Cerebellar cortex (tissue), 1 donor: ENCODE data around the gene F11R.
"Not testable (repeated sequence)": the region's sequence is repeated elsewhere in the genome, so short reads cannot be mapped to it uniquely, and the experiment has no call there.

Source experiments
- DNase-seq: peaks from one replicate; pipeline ENCODE4 v3.0.0-alpha.2; 2015; ENCODE audit warnings: low spot score

F11R gene

GRCh38 chr1:161044535-161044907 lies 23.6 kb upstream of the F11R start:
- DNase-seq = no peak

GRCh38 chr1:161039546-161039945 lies 18.6 kb upstream of the F11R start:
- no peak for DNase-seq

- DNase-seq = no peak
These were observed 18.2 kb upstream of the F11R start for GRCh38 chr1:161039154-161039545.

GRCh38 chr1:161038523-161039153 lies 17.7 kb upstream of the F11R start, which contains the start of gene TSTD1:
TSS of gene TSTD1 (minus strand) at chr1:161038964. CDS start at chr1:161038889, 75 bp downstream.
- no peak for DNase-seq

- DNase-seq = no peak
These were observed 16.9 kb upstream of the F11R start for GRCh38 chr1:161037661-161038522.

- DNase-seq = no peak
These were observed 12.8 kb upstream of the F11R start for GRCh38 chr1:161033751-161034150.

- DNase-seq = no peak
These were observed 11.5 kb upstream of the F11R start for GRCh38 chr1:161032409-161032808.

GRCh38 chr1:161031874-161032273 lies 10.9 kb upstream of the F11R start:
- no peak for DNase-seq

- DNase-seq = not testable (repeated sequence)
These were observed 8.5 kb upstream of the F11R start for GRCh38 chr1:161029466-161029865.

GRCh38 chr1:161026954-161027353 lies 6.0 kb upstream of the F11R start:
- not testable (repeated sequence) for DNase-seq

GRCh38 chr1:161022432-161022831 lies 1.5 kb upstream of the F11R start:
- DNase-seq = not testable (repeated sequence)

- DNase-seq = no peak
These were observed 1.0 kb upstream of the F11R start for GRCh38 chr1:161021970-161022353.

- DNase-seq = peak; percentile 76
These were observed 415 bp upstream of the F11R start for GRCh38 chr1:161021165-161021969.

- DNase-seq = no peak
These were observed 1.0 kb downstream of the F11R start for GRCh38 chr1:161019751-161020495.

GRCh38 chr1:161019111-161019660 lies 1.8 kb downstream of the F11R start:
- not testable (repeated sequence) for DNase-seq

GRCh38 chr1:161018631-161018930 lies 2.4 kb downstream of the F11R start:
- DNase-seq = no peak

- DNase-seq = no peak
These were observed 3.0 kb downstream of the F11R start for GRCh38 chr1:161017756-161018630.

- not testable (repeated sequence) for DNase-seq
These were observed 3.8 kb downstream of the F11R start for GRCh38 chr1:161017181-161017580.

GRCh38 chr1:161016683-161017082 lies 4.3 kb downstream of the F11R start:
- not testable (repeated sequence) for DNase-seq

- DNase-seq = no peak
These were observed 7.3 kb downstream of the F11R start for GRCh38 chr1:161013488-161014230.
